HG03175 (cell line): Measurements from ENCODE around the gene TM2D3.
"Not testable (repeated sequence)": the region's sequence is repeated elsewhere in the genome, so short reads cannot be mapped to it uniquely, and the experiment has no call there.

Experiments
- ATAC-seq: cut with Tn5 transposase; IDR thresholded peaks from one replicate; pipeline ENCODE4 v1.9.1; 2021; ENCODE audit warnings: mild to moderate bottlenecking, moderate library complexity; ENCODE audit not compliant: unreplicated experiment

TM2D3 gene

DNA sequence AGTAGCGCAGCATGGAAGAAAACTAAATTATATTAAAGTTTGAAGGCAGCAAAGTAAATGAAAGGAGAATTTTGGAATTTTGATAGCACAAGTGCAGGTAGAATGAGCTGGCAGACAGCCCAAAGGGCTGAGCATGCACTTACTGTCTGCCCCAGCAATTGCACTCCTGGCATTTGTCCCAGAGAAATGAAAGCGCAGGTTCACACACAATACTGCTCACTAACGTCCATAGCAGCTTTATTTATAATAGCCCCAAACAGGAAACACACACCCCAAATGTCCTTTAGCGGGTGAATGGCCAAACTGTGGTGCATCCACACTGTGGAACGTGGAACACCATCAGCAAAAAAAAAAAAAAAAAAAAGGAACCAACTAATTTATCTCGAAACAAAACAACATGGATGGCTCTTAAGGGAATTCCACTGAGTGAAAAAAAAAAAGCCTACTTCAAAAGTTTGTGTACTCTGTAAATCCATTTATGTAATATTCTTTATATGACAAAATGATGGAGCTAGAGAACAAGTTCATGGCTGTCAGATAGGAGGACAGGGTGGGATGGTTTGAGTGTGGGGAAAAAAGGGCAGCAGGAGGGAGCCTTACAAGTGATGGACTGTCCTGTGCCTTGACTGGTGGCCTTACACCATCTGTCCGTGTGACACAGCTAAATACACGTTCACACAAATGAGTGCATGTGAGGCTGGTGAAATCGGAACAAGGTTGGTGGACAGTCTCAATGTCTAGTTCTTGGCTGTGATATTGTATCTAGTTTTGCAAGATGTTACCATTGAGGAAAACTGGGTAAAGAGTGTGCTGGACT, 6.0 kb upstream of the TM2D3 start:
- no peak for ATAC-seq

- ATAC-seq: no peak
Measured at GRCh38 chr15:101657171-101657570, 5.0 kb upstream of the TM2D3 start.

GRCh38 chr15:101654624-101655337, 2.6 kb upstream of the TM2D3 start:
- ATAC-seq: not testable (repeated sequence)

GRCh38 chr15:101654171-101654570, 2.0 kb upstream of the TM2D3 start:
- no peak for ATAC-seq

DNA sequence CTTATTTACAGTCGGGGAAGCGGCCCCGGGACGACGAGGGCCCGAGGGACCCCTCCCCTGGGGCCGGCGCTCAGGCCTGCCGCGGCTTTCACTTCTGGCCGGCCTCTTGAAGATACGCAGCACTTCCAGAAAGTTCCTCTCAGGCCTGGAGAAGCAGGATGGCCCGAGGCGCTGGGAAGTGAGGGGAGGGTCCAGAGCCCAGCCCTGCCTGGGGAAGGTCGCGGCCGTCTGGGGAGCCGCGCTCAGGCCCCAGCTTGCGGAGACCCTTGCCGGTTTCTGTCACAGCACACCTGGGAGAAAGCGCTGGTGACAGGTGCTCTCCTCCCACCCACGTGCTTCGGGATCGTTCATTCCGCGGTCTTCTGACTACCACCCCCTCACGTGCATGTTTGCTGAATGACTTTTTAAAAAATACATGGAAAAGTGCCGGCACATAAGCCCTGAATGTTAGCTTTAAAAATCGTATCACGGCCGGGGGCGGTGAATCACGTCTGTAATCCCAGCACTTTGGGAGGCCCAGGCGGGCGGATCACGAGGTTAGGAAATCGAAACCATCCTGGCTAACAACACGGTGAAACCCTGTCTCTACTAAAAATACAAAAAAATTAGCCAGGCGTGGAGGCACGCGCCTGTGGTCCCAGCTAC, 727 bp upstream of the TM2D3 start:
- no peak for ATAC-seq

GRCh38 chr15:101651554-101652097, 555 bp downstream of the TM2D3 start:
- ATAC-seq: peak; percentile 43

DNA sequence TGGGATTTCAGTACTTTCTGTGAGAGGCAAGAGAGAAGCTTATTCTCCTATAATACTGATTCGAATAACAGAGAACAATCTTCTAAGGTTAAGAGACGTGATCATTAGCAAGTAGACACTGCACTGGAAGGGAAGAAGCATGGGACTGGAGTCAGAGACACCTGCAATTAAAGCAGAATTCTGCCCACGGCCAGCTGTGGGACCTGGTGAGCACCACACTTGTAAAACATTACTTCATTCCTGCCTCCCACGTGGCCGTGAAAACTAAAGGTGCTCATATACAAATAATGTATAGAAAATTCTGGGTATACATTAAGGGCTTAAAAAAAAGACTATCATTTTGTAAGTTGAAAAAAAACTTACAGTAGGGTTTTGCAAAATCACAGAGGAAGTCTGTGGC, 2.0 kb downstream of the TM2D3 start:
- ATAC-seq: no peak

DNA sequence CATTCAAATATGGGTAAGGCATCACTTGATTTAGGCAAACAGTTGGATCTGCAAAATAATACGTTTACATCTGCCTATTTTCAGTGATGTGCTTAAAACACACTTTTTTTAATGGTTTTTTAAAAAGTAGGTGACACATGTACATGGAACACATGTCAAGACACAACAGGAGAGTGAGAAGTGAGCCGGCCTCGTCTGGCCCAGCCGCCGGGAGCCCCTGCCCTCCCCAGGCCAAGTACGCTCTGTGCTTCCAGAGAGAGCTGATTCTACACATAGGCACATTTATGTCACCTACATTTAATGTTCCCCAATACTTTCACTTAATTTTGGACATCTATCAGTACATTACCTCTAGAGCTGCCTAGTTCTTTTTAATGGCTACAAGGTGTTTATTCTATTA, 3.8 kb downstream of the TM2D3 start:
- ATAC-seq: no peak

- no peak for ATAC-seq
Measured at GRCh38 chr15:101647251-101647650, 4.9 kb downstream of the TM2D3 start.

DNA sequence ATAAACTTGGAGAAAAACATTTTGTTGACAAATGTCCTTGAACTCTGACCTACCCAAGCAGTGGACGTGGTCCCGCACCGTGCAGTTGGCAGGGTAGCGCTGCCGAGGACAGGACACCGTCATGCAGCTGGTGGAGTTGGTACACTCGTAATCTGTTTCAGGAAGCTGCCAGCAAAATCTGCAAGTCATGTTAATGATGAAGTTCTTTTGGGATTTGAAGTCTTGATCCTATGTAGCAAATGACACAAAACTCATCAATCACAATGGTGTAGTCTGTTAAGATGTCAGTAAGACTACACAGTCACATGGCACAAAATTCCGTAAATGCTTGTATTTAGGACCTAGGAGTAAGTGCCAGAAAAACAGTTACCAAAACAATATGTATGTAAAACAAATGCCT, 5.5 kb downstream of the TM2D3 start:
- no peak for ATAC-seq

DNA sequence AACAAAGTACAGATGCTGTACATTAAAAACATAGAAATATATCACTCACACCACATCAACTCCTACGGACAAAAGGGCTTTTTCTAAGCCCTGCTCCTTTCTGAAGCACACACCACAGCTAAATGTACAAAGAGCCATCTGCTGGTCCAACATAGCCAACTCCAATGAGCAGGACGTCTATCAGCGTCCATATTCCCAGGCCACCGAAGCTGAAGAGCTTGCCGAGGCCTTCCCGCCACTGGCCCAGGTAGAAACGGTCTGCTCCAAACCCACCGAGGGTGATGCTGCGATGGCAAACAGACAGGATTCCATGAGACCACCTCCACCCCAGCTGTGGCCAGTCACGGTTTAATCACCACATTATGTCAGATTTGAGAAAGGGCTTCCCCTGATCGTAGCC, 9.8 kb downstream of the TM2D3 start:
- ATAC-seq: no peak

- peak; percentile 42 for ATAC-seq
Measured at GRCh38 chr15:101641894-101642293, 10.3 kb downstream of the TM2D3 start.

GRCh38 chr15:101641129-101641764, 10.9 kb downstream of the TM2D3 start:
- ATAC-seq: peak; percentile 72

GRCh38 chr15:101639667-101640066, 12.5 kb downstream of the TM2D3 start:
- ATAC-seq: no peak

GRCh38 chr15:101637919-101638318, 14.3 kb downstream of the TM2D3 start:
- ATAC-seq: no peak

DNA sequence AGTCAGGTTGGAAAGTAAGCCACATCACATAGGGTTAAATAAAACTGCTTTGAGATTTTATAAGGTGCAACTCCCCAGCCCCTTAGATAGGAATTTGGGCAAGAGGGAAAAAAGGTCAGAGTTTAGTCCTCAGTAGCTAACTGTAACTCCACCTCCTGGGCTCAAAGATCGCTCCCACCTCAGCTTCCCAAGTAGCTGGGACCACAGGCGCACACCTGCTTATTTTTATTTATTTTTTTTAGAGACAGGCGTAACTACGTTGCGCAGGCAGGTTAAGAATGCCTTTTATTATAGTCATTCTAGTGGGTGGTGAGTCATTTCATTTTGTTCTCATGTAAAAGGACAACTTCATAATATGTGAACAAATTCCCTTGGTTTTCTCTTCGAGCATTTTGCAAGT, 14.7 kb downstream of the TM2D3 start:
- no peak for ATAC-seq

DNA sequence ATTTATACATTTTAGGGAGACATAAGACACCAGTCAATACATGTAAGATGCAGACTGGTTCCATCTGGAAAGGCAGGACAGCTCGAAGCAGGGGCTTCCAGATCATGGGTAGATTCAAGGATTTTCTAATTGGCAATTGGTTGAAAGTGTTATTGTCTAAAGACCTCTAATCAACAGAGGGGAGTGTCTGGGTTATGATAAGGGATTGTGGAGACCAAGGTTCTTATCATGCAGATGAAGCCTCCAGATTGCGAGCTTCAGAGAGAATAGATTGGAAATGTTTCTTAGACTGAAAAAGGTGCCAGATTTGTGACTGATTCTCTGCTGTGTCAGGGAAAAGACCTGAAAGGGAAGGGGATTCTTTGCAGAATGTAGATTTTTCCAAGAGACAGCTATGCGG, 15.1 kb downstream of the TM2D3 start:
- no peak for ATAC-seq

DNA sequence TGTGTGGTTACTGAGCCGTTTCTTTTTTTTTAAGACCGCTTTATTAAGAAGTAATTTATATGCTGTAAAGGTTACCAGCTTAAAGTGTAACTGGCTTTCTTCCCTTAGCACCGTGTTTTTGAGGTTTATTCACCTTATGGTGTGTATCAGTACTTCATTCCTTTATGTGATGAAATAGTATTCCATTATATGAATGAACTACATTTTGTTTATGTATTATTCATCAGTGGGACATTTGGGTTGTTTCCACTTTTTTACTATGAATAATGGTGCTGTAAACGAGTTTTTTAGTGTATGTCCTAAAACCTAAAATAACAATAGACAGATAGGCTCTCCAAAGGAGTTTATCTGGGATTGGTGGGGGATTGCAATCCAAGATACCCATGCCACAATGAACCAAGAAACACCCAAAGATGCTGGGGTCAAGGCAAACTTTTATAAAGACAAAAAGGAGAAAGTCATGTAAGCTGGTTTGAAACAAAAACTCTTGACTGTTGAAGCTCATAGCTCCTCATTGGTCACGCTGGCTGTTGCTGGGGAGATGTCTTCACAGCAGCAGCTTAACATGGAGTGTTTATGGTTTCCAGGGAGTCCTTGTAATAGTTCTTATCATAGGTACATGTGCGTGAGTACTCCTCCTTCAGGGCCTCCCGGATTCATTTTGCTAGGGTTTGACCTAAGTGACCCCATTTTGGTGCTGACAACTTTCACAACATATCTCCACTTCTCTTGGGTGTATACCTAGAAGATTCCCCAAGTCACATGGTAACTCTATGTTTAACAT, 16.0 kb downstream of the TM2D3 start:
- ATAC-seq: no peak

GRCh38 chr15:101633356-101633755, 18.8 kb downstream of the TM2D3 start:
- no peak for ATAC-seq

DNA sequence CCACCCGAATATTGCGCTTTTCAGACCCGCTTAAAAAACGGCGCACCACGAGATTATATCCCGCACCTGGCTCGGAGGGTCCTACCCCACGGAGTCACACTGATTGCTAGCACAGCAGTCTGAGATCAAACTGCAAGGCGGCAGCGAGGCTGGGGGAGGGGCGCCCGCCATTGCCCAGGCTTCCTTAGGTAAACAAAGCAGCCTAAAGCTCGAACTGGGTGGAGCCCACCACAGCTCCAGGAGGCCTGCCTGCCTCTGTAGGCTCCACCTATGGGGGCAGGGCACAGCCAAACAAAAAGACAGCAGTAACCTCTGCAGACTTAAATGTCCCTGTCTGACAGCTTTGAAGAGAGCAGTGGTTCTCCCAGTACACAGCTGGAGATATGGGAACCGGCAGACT, 25.5 kb downstream of the TM2D3 start:
- ATAC-seq: not testable (repeated sequence)
